GM12801 (cell line): ENCODE data around the gene TOMM22.

Source experiments
- TF ChIP-seq, protein P1 (sequence below): IDR thresholded peaks from one replicate; pipeline ENCODE4 v1.5.1; 2011; ENCODE audit warnings: control low read depth; ENCODE audit not compliant: insufficient read length; ENCODE audit errors: extremely low read depth

TOMM22 gene

DNA sequence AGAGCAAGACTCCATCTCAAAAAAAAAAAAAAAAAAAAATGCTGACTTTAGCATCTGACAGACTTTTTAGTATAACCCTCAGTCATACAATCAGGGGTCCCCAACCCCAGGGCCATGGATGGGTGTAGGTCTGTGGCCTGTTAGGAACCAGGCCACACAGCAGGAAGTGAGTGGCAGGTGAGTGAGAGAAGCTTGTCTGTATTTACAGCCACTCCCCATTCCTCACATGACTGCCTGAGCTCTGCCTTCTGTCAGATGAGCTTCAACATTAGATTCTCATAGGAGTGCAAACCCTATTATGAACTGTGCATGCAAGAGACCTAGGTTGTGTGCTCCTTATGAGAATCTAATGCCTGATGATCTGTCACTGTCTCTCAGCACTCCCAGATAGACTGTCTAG lies 28.9 kb upstream of the TOMM22 start:
- TF ChIP-seq, protein P1, sequence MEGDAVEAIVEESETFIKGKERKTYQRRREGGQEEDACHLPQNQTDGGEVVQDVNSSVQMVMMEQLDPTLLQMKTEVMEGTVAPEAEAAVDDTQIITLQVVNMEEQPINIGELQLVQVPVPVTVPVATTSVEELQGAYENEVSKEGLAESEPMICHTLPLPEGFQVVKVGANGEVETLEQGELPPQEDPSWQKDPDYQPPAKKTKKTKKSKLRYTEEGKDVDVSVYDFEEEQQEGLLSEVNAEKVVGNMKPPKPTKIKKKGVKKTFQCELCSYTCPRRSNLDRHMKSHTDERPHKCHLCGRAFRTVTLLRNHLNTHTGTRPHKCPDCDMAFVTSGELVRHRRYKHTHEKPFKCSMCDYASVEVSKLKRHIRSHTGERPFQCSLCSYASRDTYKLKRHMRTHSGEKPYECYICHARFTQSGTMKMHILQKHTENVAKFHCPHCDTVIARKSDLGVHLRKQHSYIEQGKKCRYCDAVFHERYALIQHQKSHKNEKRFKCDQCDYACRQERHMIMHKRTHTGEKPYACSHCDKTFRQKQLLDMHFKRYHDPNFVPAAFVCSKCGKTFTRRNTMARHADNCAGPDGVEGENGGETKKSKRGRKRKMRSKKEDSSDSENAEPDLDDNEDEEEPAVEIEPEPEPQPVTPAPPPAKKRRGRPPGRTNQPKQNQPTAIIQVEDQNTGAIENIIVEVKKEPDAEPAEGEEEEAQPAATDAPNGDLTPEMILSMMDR: no peak

DNA sequence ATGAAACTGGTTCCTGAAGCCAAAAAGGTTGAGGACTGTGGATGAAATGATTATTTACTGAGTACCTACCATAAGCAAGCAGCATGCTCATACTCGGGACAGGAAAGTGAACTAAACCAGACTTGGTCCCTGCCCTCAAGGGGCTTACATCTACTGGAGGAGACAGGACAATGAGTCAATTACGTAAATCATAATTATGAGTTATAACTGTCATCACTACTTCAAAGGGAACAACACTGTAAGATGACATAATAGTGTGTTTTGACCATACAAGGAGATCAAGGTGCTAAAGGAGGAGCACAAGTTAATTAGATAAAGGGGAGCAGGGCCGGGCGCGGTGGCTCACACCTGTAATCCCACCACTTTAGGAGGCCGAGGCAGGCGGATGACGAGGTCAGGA lies 28.0 kb upstream of the TOMM22 start:
- TF ChIP-seq, protein P1: no peak

- TF ChIP-seq, protein P1: no peak
These were observed 26.1 kb upstream of the TOMM22 start for GRCh38 chr22:38655519-38656255.

- TF ChIP-seq, protein P1: no peak
These were observed 25.3 kb upstream of the TOMM22 start, which contains the start of the genes CBY1 and FAM227A for GRCh38 chr22:38656256-38657044. TSS of gene CBY1 (plus strand) at chr22:38656638. CDS start at chr22:38668055, 11,417 bp downstream. TSS of gene FAM227A (minus strand) at chr22:38656392. CDS start at chr22:38650168, 6,224 bp downstream.

DNA sequence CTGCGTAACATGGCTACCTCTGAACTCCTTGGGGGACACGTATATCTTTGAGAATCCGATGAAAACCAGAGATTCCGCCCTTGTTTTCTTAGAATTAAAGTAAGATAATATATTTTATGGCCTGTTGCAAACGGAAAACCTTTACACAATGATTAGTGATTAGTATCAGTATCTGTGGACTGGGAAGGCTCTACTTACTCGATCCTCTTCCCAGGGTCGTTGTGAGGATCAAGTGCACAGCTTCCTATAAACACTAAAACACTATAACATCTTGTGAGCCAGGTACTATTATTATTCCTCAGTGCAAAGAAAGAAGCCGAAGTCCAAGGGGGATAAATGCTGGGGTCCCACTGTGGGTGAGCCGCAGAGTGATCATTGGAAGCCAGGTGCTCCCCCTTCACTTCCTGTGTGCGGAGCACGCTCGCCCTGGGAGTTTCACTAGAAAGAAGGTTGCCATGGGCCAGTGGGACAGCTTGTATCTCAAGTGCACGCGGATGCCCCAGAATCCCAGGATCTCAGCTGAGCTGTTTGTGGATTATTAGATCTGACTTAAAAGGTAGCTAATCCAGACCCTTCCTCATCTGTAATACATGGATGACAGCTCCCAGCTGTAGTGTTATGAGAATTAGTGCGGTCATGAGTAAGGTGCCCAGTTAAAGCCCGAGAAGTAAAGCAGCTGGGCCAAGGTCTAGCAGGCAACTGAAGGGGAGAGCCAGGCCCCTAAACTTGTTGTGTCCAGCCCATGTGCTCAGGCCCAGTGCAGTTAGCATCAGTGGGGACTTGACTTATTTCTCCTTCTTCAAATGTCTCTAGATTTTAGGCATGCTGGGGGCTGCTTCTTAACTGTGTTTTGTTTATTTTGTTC lies 24.5 kb upstream of the TOMM22 start:
- TF ChIP-seq, protein P1: no peak

DNA sequence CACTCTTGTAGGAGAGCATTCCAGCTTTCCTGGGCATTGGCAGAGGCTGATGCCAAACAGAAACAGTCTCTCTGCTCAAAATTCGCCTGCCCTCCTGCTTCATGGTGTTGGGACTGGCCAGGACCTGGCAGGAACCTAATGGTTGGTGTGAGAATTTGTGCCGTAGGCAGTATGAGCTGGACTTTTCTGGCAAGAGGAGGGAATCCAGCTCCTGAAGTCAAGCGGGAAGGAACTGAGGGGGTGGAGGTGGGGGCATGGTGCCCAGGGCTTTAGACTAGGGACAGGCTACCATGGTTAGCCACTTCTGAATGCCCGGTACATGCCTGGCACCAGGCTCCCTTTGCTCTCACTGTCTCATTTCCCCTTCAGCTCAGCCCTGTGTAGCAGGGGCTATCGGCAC lies 6.9 kb upstream of the TOMM22 start:
- TF ChIP-seq, protein P1: no peak

- TF ChIP-seq, protein P1: no peak
These were observed 5.9 kb upstream of the TOMM22 start for GRCh38 chr22:38675833-38676232.
